Measurements from ENCODE around the gene MLXIP. TPM values are rescaled to one million over a fixed set of nuclear protein-coding genes. Genes with fewer than 3 reads are reported as not detected.

The MLXIP gene
- total and polyA plus RNA-seq, 2 of the 4 experiments (the other 2 are of a cell fraction) = 2.7 to 10.8 TPM

GRCh38 chr12:122100568-122100967, 22.0 kb downstream of the MLXIP start:
- H2BK5ac ChIP-seq (ENCODE audit: low read depth, low read length, poor library complexity, severe bottlenecking) = no peak overlapping the region
- ChIA-PET CTCF (no interaction called here), POLR2A (ENCODE audit: unreplicated experiment) (no interaction called here)
- no peak overlapping the region for H3K4me2 ChIP-seq (ENCODE audit: low read depth, low read length)
- no peak overlapping the region for H3K18ac ChIP-seq (ENCODE audit: low read depth, low read length)
- WGBS, 2 experiments (ENCODE audit: extremely low coverage in 2 of 2, insufficient read length in 1 of 2) = no CpG with 5 or more reads among the region's 1 CpG
- H3K27ac ChIP-seq (ENCODE audit: insufficient read depth, low read length) = no peak overlapping the region
- no peak overlapping the region for H4K5ac ChIP-seq (ENCODE audit: low read depth, low read length)
- H3K4me3 ChIP-seq (ENCODE audit: insufficient read depth, low read depth, low read length) = no peak overlapping the region
- TF ChIP-seq RFX5 (IDR thresholded peaks at IDR 0.05; ENCODE audit: low read depth, low read length) (no peak), BHLHE40 (IDR thresholded peaks at IDR 0.05; ENCODE audit: low read depth, low read length) (no peak), MAFK (IDR thresholded peaks at IDR 0.05; ENCODE audit: low read depth, low read length) (no peak), RCOR1 (IDR thresholded peaks at IDR 0.05; ENCODE audit: insufficient replicate concordance, low read length) (no peak), NFE2L2 (IDR thresholded peaks at IDR 0.05; ENCODE audit: low read depth, low read length) (no peak), POLR2A (IDR thresholded peaks at IDR 0.05; ENCODE audit: low read depth, low read length) (no peak), RAD21 (IDR thresholded peaks at IDR 0.05; ENCODE audit: low read length) (no peak), SMC3 (IDR thresholded peaks at IDR 0.05; ENCODE audit: low read depth, low read length) (no peak), MXI1 (IDR thresholded peaks at IDR 0.05; ENCODE audit: borderline replicate concordance, low read depth, low read length) (no peak), CHD1 (IDR thresholded peaks at IDR 0.05; ENCODE audit: low read depth, low read length) (no peak)
- no peak overlapping the region for H3K56ac ChIP-seq (ENCODE audit: extremely low read depth, insufficient read depth, low read length)
- no peaks in the 10 kb centered on the region for H3K27me3 ChIP-seq (ENCODE audit: control insufficient read depth, insufficient read depth, low read length)
- DNase-seq = no peak
- no peak overlapping the region for H3K14ac ChIP-seq (replicated peaks; ENCODE audit: low read depth, low read length)
- no peak overlapping the region for H2AK9ac ChIP-seq (replicated peaks; ENCODE audit: low read depth, low read length, poor library complexity)
- H3K4ac ChIP-seq (ENCODE audit: low read depth, low read length) = no peak overlapping the region
- H4K20me1 ChIP-seq (ENCODE audit: insufficient read depth, low read length) = peaks cover 51% of the 10 kb centered on the region
- H4K91ac ChIP-seq (ENCODE audit: insufficient read depth, low read depth, low read length) = no peak overlapping the region
- H3K9me1 ChIP-seq (ENCODE audit: insufficient read depth, low read length) = peaks cover 25% of the 10 kb centered on the region
- H3K23ac ChIP-seq (ENCODE audit: low read depth, low read length) = no peak overlapping the region
- no peak overlapping the region for H2BK15ac ChIP-seq (ENCODE audit: low read depth, low read length)
- dilution Hi-C loops (cut with HindIII; ENCODE audit: low sequenced_read_pairs, unreplicated experiment) = no loop called here
- no peak overlapping the region for H2BK20ac ChIP-seq (ENCODE audit: low read depth, low read length)
- no peak overlapping the region for H4K8ac ChIP-seq (ENCODE audit: low read depth in 2 of 2, low read length in 2 of 2)
- intact Hi-C loops (cut with micrococcal nuclease) = no loop called here
- in situ Hi-C loops (cut with MboI; ENCODE audit: low sequenced_read_pairs) = no loop called here
- no peaks in the 10 kb centered on the region for H3K9me3 ChIP-seq (ENCODE audit: control insufficient read depth, insufficient read depth, low read length)
- no peak overlapping the region for H2AFZ ChIP-seq (replicated peaks; ENCODE audit: low read length, poor library complexity)
- no TSS peak for BruUV-seq (replicated peaks)
- ATAC-seq (ENCODE audit: low read depth) = no peak
- no peak overlapping the region for H2AK5ac ChIP-seq (ENCODE audit: low read depth, low read length)
- peaks cover 20% of the 10 kb centered on the region for H3K4me1 ChIP-seq (ENCODE audit: control insufficient read depth, insufficient read depth, low read length)
- H3K9ac ChIP-seq (ENCODE audit: low read depth, low read length) = no peak overlapping the region
- H3K36me3 ChIP-seq (ENCODE audit: control insufficient read depth, insufficient read depth, low read length) = peaks cover 2% of the 10 kb centered on the region; the same call in 1 of the 2 replicates
- peaks cover 29 to 73% of the 10 kb centered on the region in 2 experiments for H3K79me1 ChIP-seq (ENCODE audit: low read depth in 1 of 2, low read length in 2 of 2)
- no peak overlapping the region for H2BK120ac ChIP-seq (ENCODE audit: low read depth, low read length)

Measured in IMR-90 (cell line).